ENCODE data around the gene QRSL1. TPM values are rescaled to one million over a fixed set of nuclear protein-coding genes. Genes with fewer than 3 reads are reported as not detected.
A peak's percentile ranks its signal among the peaks of the same experiment; 100 is the strongest.

QRSL1 gene
- polyA plus RNA-seq, 1 of the 3 experiments (the other 2 are of a cell fraction) = 5.7 TPM

DNA sequence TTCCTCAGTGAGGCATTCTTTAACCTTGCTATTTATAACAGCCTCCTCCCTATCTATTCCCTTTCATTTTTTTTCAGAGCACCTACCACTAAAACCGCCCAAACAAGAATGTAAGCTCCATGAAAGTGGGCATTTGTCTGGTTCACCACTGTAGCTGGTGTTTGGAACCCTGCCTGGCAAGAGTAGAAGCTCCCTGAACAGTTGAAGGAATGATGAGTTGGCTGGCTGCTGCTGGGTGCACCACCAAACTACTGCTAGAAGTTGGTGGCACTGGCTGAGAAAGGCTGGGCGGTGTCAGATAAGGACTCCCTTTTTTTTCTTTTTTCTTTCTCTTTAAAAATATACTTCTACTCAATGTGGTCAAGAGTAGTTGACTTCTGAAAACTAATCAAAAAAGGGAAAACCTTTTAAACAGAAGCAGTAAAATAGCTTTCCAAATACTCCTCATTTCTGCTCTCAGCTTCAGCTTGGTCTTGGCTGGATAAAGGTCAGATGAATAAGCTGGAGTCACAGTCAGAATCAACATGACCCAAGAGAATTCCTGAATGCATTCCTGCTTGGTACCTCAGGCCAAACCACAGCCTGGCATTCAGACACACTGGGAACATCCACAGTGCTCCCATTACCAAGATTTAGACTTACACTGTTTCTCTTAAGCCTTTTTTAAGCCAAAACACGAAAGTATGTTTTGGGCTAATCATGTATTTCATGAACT is 38.1 kb upstream of the QRSL1 start (continued):
- TF ChIP-seq, protein P1, sequence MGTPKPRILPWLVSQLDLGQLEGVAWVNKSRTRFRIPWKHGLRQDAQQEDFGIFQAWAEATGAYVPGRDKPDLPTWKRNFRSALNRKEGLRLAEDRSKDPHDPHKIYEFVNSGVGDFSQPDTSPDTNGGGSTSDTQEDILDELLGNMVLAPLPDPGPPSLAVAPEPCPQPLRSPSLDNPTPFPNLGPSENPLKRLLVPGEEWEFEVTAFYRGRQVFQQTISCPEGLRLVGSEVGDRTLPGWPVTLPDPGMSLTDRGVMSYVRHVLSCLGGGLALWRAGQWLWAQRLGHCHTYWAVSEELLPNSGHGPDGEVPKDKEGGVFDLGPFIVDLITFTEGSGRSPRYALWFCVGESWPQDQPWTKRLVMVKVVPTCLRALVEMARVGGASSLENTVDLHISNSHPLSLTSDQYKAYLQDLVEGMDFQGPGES (IDR thresholded peaks at IDR 0.05; ENCODE audit: low read depth, low read length) = no peak
- TF ChIP-seq TAF1 (IDR thresholded peaks at IDR 0.05; ENCODE audit: borderline replicate concordance, low read depth, low read length) = no peak
- peak; percentile 73 for TF ChIP-seq NFIC (IDR thresholded peaks at IDR 0.05; ENCODE audit: borderline replicate concordance)
- TF ChIP-seq FOSL2 (IDR thresholded peaks at IDR 0.05; ENCODE audit: borderline replicate concordance, low read depth) = peak; percentile 25; the same call in 1 of the 2 replicates
- TF ChIP-seq MEF2A (IDR thresholded peaks at IDR 0.05; ENCODE audit: borderline replicate concordance, low read depth) = no peak
- peak; percentile 34; the same call in 1 of the 2 replicates for TF ChIP-seq JUND (IDR thresholded peaks at IDR 0.05)
- TF ChIP-seq, protein P2, sequence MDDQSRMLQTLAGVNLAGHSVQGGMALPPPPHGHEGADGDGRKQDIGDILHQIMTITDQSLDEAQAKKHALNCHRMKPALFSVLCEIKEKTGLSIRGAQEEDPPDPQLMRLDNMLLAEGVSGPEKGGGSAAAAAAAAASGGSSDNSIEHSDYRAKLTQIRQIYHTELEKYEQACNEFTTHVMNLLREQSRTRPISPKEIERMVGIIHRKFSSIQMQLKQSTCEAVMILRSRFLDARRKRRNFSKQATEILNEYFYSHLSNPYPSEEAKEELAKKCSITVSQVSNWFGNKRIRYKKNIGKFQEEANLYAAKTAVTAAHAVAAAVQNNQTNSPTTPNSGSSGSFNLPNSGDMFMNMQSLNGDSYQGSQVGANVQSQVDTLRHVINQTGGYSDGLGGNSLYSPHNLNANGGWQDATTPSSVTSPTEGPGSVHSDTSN (IDR thresholded peaks at IDR 0.05) = peak; percentile 26; the same call in 1 of the 2 replicates
- TF ChIP-seq, protein P3, sequence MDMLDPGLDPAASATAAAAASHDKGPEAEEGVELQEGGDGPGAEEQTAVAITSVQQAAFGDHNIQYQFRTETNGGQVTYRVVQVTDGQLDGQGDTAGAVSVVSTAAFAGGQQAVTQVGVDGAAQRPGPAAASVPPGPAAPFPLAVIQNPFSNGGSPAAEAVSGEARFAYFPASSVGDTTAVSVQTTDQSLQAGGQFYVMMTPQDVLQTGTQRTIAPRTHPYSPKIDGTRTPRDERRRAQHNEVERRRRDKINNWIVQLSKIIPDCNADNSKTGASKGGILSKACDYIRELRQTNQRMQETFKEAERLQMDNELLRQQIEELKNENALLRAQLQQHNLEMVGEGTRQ (IDR thresholded peaks at IDR 0.05; ENCODE audit: borderline replicate concordance, low read depth, low read length) = no peak

DNA sequence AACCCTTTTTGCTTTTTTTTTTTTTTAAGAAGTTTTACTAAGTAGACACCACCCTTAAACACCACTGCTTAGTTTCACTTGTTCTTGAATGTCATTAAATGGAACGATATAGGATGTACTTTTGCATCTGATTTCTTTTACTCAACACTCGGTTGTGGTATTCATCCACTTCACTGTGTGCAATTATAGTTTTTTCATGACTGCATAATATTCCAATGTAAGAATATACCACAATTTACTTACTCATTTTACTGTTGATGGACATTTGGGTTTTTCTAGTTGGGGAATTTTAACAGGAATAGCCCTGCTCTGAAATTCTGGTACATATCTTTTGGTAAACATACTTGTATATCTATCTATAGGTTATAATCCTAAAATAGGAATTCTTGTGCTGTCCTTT is 29.9 kb upstream of the QRSL1 start:
- no peak overlapping the region for H2AFZ ChIP-seq (ENCODE audit: low read depth)
- H3K9me3 ChIP-seq = no peaks in the 10 kb centered on the region
- DNase-seq = no peak
- no peaks in the 10 kb centered on the region for H3K4me1 ChIP-seq (ENCODE audit: control insufficient read depth in 1 of 2, insufficient read depth in 2 of 2, low read depth in 1 of 2, low read length in 1 of 2)
- no peaks in the 10 kb centered on the region for H4K20me1 ChIP-seq (ENCODE audit: insufficient read depth)
- no peaks in the 10 kb centered on the region for H3K27me3 ChIP-seq (ENCODE audit: insufficient read depth)
- ChIA-PET POLR2A (no interaction called here), CTCF (interaction anchor here (1.0 kb wide), 1 partner anchor 9 kb away, joined by 3 read pairs; no protein-coding TSS in a partner anchor)
- peaks cover 0 to 14% of the 10 kb centered on the region in 2 experiments for H3K36me3 ChIP-seq (replicated peaks in 1 of 2; ENCODE audit: control insufficient read depth in 1 of 2, insufficient read depth in 2 of 2, low read length in 1 of 2)
- H3K4me3 ChIP-seq (ENCODE audit: low read depth in 2 of 2, low read length in 1 of 2) = no peak overlapping the region
- WGBS (ENCODE audit: low lambda C conversion rate) = 50% methylated on average over 2 of the region's 2 CpGs
- H3F3A ChIP-seq (replicated peaks; ENCODE audit: insufficient read depth) = no peaks in the 10 kb centered on the region
- H3K79me2 ChIP-seq (ENCODE audit: insufficient read depth) = no peaks in the 10 kb centered on the region
- H3K9ac ChIP-seq = no peak overlapping the region
- no peaks in the 10 kb centered on the region for H3K9me2 ChIP-seq
- no peak overlapping the region for H3K27ac ChIP-seq (ENCODE audit: low read depth in 2 of 2, low read length in 1 of 2)
- no peak overlapping the region for H3K4me2 ChIP-seq
- TF ChIP-seq, protein P4, sequence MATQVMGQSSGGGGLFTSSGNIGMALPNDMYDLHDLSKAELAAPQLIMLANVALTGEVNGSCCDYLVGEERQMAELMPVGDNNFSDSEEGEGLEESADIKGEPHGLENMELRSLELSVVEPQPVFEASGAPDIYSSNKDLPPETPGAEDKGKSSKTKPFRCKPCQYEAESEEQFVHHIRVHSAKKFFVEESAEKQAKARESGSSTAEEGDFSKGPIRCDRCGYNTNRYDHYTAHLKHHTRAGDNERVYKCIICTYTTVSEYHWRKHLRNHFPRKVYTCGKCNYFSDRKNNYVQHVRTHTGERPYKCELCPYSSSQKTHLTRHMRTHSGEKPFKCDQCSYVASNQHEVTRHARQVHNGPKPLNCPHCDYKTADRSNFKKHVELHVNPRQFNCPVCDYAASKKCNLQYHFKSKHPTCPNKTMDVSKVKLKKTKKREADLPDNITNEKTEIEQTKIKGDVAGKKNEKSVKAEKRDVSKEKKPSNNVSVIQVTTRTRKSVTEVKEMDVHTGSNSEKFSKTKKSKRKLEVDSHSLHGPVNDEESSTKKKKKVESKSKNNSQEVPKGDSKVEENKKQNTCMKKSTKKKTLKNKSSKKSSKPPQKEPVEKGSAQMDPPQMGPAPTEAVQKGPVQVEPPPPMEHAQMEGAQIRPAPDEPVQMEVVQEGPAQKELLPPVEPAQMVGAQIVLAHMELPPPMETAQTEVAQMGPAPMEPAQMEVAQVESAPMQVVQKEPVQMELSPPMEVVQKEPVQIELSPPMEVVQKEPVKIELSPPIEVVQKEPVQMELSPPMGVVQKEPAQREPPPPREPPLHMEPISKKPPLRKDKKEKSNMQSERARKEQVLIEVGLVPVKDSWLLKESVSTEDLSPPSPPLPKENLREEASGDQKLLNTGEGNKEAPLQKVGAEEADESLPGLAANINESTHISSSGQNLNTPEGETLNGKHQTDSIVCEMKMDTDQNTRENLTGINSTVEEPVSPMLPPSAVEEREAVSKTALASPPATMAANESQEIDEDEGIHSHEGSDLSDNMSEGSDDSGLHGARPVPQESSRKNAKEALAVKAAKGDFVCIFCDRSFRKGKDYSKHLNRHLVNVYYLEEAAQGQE (IDR thresholded peaks at IDR 0.05; ENCODE audit: low read depth, low read length) = no peak
- TF ChIP-seq, protein P5, sequence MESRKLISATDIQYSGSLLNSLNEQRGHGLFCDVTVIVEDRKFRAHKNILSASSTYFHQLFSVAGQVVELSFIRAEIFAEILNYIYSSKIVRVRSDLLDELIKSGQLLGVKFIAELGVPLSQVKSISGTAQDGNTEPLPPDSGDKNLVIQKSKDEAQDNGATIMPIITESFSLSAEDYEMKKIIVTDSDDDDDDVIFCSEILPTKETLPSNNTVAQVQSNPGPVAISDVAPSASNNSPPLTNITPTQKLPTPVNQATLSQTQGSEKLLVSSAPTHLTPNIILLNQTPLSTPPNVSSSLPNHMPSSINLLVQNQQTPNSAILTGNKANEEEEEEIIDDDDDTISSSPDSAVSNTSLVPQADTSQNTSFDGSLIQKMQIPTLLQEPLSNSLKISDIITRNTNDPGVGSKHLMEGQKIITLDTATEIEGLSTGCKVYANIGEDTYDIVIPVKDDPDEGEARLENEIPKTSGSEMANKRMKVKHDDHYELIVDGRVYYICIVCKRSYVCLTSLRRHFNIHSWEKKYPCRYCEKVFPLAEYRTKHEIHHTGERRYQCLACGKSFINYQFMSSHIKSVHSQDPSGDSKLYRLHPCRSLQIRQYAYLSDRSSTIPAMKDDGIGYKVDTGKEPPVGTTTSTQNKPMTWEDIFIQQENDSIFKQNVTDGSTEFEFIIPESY (IDR thresholded peaks at IDR 0.05; ENCODE audit: borderline replicate concordance, low read depth) = no peak
- TF ChIP-seq TAF1 (IDR thresholded peaks at IDR 0.05; ENCODE audit: borderline replicate concordance, low read depth, low read length) (no peak), FOXJ3 (CRISPR knock-in tag; IDR thresholded peaks at IDR 0.05) (no peak), EZH2phosphoT487 (IDR thresholded peaks at IDR 0.05; ENCODE audit: borderline replicate concordance, low read depth) (no peak), FOXM1 (IDR thresholded peaks at IDR 0.05; ENCODE audit: low read depth) (no peak), SMC3 (IDR thresholded peaks at IDR 0.05; ENCODE audit: low read depth, low read length) (no peak), ELF1 (IDR thresholded peaks at IDR 0.05) (no peak), RCOR1 (IDR thresholded peaks at IDR 0.05; ENCODE audit: low read length) (no peak), NRF1 (IDR thresholded peaks at IDR 0.05; ENCODE audit: low read depth, low read length) (no peak), GABPA (IDR thresholded peaks at IDR 0.05; ENCODE audit: low read depth) (no peak), FOSL2 (IDR thresholded peaks at IDR 0.05; ENCODE audit: borderline replicate concordance, low read depth) (no peak)
- TF ChIP-seq, protein P6, sequence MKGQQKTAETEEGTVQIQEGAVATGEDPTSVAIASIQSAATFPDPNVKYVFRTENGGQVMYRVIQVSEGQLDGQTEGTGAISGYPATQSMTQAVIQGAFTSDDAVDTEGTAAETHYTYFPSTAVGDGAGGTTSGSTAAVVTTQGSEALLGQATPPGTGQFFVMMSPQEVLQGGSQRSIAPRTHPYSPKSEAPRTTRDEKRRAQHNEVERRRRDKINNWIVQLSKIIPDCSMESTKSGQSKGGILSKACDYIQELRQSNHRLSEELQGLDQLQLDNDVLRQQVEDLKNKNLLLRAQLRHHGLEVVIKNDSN (IDR thresholded peaks at IDR 0.05; ENCODE audit: borderline replicate concordance, low read depth) = no peak
- TF ChIP-seq, protein P2 (IDR thresholded peaks at IDR 0.05) = no peak

Data from SK-N-SH (cell line).